B cell (primary cell): Measurements from ENCODE around the gene UHMK1. TPM values are rescaled to one million over a fixed set of nuclear protein-coding genes. Genes with fewer than 3 reads are reported as not detected.

Experiments used
- ATAC-seq: fragments of 200-7000 bp; cut with Tn5 transposase; one replicate; pipeline ENCODE4 v1.10.0; 2021; ENCODE audit warnings: low read depth, mild to moderate bottlenecking, moderate number of reproducible peaks, moderate library complexity
- CTCF ChIA-PET: fragments of 350-600 bp; sonication (Branson Sonifier 250); formaldehyde crosslinking; loops from one replicate; lab custom pipeline; 2021; ENCODE audit warnings: antibody characterized with exemption, inconsistent platforms; lab: Charles Lee
- POLR2A ChIA-PET: fragments of 350-600 bp; sonication (Branson Sonifier 250); formaldehyde crosslinking; loops from one replicate; lab custom pipeline; 2021; ENCODE audit warnings: antibody characterized with exemption; lab: Charles Lee
- DNase-seq: peaks from one replicate; pipeline ENCODE4 v3.0.0; 2013
- H2AFZ ChIP-seq: 2 replicates; pipeline ENCODE4 v1.6.1; 2012; ENCODE audit warnings: mild to moderate bottlenecking, low read depth, low read length; ENCODE audit not compliant: insufficient read depth, poor library complexity, severe bottlenecking
- H3K27ac ChIP-seq, 2 donors: 1 replicate in 1 of 2; 2 replicates in 1 of 2; pipeline ENCODE4 v1.5.1; 2012 to 2013; ENCODE audit warnings: low read length in 2 of 2, mild to moderate bottlenecking in 2 of 2, moderate library complexity in 1 of 2
- H3K27me3 ChIP-seq, 4 experiments: fragments of 200-600 bp in 1 of 4; sonication (generic) in 1 of 4; replicated peaks in 1 of 4; 1 replicate in 2 of 4; 2 replicates in 2 of 4; pipeline versions ENCODE4 v1.6.1 to v1.7.0; 2013 to 2016; ENCODE audit warnings: low read length in 3 of 4, mild to moderate bottlenecking in 2 of 4, mixed read lengths in 1 of 4, moderate library complexity in 1 of 4; ENCODE audit not compliant: insufficient read depth in 4 of 4, control insufficient read depth in 3 of 4; ENCODE audit errors: control extremely low read depth in 1 of 4
- H3K36me3 ChIP-seq, 2 experiments: replicated peaks in 1 of 2; 1 replicate in 1 of 2; 2 replicates in 1 of 2; pipeline versions ENCODE4 v1.6.1 to v1.7.1; 2013; ENCODE audit warnings: low read length in 1 of 2; ENCODE audit not compliant: insufficient read depth in 2 of 2, control insufficient read depth in 1 of 2; ENCODE audit errors: control extremely low read depth in 1 of 2, extremely low read depth in 1 of 2
- H3K4me1 ChIP-seq, 2 donors: fragments of 200-600 bp in 1 of 2; sonication (generic) in 1 of 2; 1 replicate in 1 of 2; 2 replicates in 1 of 2; pipeline versions ENCODE4 v1.5.1 to v1.6.1; 2013 to 2017; ENCODE audit warnings: low read length in 2 of 2; ENCODE audit not compliant: control insufficient read depth in 2 of 2, insufficient read depth in 2 of 2
- H3K4me2 ChIP-seq: replicated peaks from 2 replicates; pipeline ENCODE3; 2012; ENCODE audit warnings: mild to moderate bottlenecking, low read depth, low read length; ENCODE audit not compliant: poor library complexity, severe bottlenecking
- H3K4me3 ChIP-seq, 5 experiments: fragments of 200-600 bp in 1 of 5; sonication (generic) in 1 of 5; 1 replicate in 3 of 5; 2 replicates in 2 of 5; pipeline versions ENCODE4 v1.5.1 to v1.7.0; 2011 to 2016; ENCODE audit warnings: low read length in 4 of 5, mild to moderate bottlenecking in 4 of 5, low read depth in 2 of 5, control low read depth in 1 of 5, moderate library complexity in 1 of 5; ENCODE audit not compliant: insufficient read depth in 1 of 5; ENCODE audit errors: control extremely low read depth in 1 of 5, extremely low read depth in 1 of 5
- H3K79me2 ChIP-seq: fragments of 200-600 bp; sonication (generic); one replicate; pipeline ENCODE4 v1.6.0; 2016; ENCODE audit warnings: low read length; ENCODE audit not compliant: control insufficient read depth, insufficient read depth
- H3K9ac ChIP-seq: fragments of 200-600 bp; sonication (generic); 2 replicates; pipeline ENCODE4 v1.6.1; 2017; ENCODE audit warnings: mild to moderate bottlenecking, low read length, moderate library complexity
- H3K9me3 ChIP-seq, 3 donors: one replicate each; pipeline versions ENCODE4 v1.6.1 to v1.7.1; 2013; ENCODE audit warnings: low read length in 2 of 3; ENCODE audit not compliant: control insufficient read depth in 2 of 3, insufficient read depth in 1 of 3; ENCODE audit errors: control extremely low read depth in 1 of 3
- H4K20me1 ChIP-seq: 2 replicates; pipeline ENCODE4 v1.6.0; 2012; ENCODE audit warnings: mild to moderate bottlenecking, low read length; ENCODE audit not compliant: insufficient read depth, control insufficient read depth, poor library complexity, severe bottlenecking
- H3K27ac Mint-ChIP-seq: one replicate; pipeline ENCODE4 v1.8.0; 2021; ENCODE audit warnings: mixed read lengths
- H3K27me3 Mint-ChIP-seq: one replicate; pipeline ENCODE4 v1.8.0; 2021; ENCODE audit warnings: mixed read lengths
- H3K4me1 Mint-ChIP-seq: one replicate; pipeline ENCODE4 v1.8.0; 2021; ENCODE audit warnings: mixed read lengths
- H3K4me3 Mint-ChIP-seq: one replicate; pipeline ENCODE4 v1.8.0; 2021; ENCODE audit warnings: mixed read lengths
- H3K9me3 Mint-ChIP-seq: one replicate; pipeline ENCODE4 v1.8.0; 2022; ENCODE audit warnings: mixed read lengths; ENCODE audit not compliant: insufficient read depth
- EZH2 ChIP-seq: IDR thresholded peaks from 2 replicates; pipeline ENCODE4 v1.6.1; 2012; ENCODE audit warnings: borderline replicate concordance, low read depth, mild to moderate bottlenecking, moderate library complexity, low read length; ENCODE audit not compliant: insufficient read depth, poor library complexity, severe bottlenecking
- WGBS: methylation state at CpG from one replicate; pipeline ENCODE4 v1.1.5; 2013; ENCODE audit warnings: missing lambda C conversion rate; ENCODE audit not compliant: insufficient coverage; 5-methylcytosine and 5-hydroxymethylcytosine counted together
- intact Hi-C: fragments of 100-400 bp; cut with micrococcal nuclease; formaldehyde crosslinking; loops from one replicate; pipeline ENCODE4 v1.10.0; 2022
- polyA plus RNA-seq: library from polyadenylated mRNA; depleted of rRNA; stranded (reverse); fragments of >200 nt; gene quantifications from 2 replicates; pipeline ENCODE4 v1.2.3, GENCODE V29; 2012
- total RNA-seq, 2 donors: library from RNA; stranded (reverse); fragments of 120-200 nt in 1 of 2; gene quantifications; 1 replicate in 1 of 2; 2 replicates in 1 of 2; pipeline versions ENCODE4 v1.2.3 to v1.2.4, GENCODE V29; 2013 to 2022
- TF ChIP-seq, protein P1 (sequence below): fragments of 200-600 bp; IDR thresholded peaks from one replicate; pipeline ENCODE4 v1.8.0; 2022; ENCODE audit warnings: antibody characterized with exemption, mild to moderate bottlenecking

The UHMK1 gene
- total and polyA plus RNA-seq, 2 donors (not counting 1 experiment from before 2014, with no cell fraction given) = 8.4 to 69.2 TPM

DNA sequence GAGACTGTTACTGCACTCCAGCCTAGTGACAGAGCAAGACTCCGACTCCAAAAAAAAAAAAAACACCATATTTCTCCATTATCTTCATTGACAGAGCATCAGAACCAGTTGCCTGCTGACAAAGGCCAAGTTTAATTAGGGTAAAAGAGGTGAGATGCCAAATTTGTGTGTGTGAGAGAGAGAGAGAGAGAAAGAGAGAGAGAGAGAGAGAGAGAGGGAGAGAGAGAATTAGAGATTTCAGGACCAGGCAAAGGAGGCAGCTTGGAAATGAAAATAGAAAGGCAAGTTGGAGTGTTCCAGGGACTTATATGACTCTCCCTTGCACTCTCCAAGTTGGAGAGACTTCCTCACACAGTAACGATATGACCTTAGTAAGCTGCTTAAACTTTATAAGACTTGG lies 39.6 kb downstream of the UHMK1 start:
- no peaks in the 10 kb centered on the region for H3K4me1 Mint-ChIP-seq
- no peak overlapping the region for H3K9ac ChIP-seq
- H3K4me3 Mint-ChIP-seq = no peak overlapping the region
- H3K79me2 ChIP-seq = no peaks in the 10 kb centered on the region
- H3K4me2 ChIP-seq = no peak overlapping the region
- no peak overlapping the region for H3K4me3 ChIP-seq
- H3K27me3 Mint-ChIP-seq = no peaks in the 10 kb centered on the region
- no peaks in the 10 kb centered on the region for H3K9me3 Mint-ChIP-seq
- H3K27ac ChIP-seq = no peak overlapping the region
- H3K9me3 ChIP-seq = no peaks in the 10 kb centered on the region
- no peak for TF ChIP-seq EZH2
- TF ChIP-seq, protein P1, sequence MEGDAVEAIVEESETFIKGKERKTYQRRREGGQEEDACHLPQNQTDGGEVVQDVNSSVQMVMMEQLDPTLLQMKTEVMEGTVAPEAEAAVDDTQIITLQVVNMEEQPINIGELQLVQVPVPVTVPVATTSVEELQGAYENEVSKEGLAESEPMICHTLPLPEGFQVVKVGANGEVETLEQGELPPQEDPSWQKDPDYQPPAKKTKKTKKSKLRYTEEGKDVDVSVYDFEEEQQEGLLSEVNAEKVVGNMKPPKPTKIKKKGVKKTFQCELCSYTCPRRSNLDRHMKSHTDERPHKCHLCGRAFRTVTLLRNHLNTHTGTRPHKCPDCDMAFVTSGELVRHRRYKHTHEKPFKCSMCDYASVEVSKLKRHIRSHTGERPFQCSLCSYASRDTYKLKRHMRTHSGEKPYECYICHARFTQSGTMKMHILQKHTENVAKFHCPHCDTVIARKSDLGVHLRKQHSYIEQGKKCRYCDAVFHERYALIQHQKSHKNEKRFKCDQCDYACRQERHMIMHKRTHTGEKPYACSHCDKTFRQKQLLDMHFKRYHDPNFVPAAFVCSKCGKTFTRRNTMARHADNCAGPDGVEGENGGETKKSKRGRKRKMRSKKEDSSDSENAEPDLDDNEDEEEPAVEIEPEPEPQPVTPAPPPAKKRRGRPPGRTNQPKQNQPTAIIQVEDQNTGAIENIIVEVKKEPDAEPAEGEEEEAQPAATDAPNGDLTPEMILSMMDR = no peak
- WGBS = no CpG with 5 or more reads among the region's 2 CpGs
- no peaks in the 10 kb centered on the region for H3K27me3 ChIP-seq
- H4K20me1 ChIP-seq = no peaks in the 10 kb centered on the region
- CTCF ChIA-PET = no interaction called here
- ATAC-seq (no peak), DNase-seq (no peak)
- H3K4me1 ChIP-seq = no peaks in the 10 kb centered on the region
- H3K36me3 ChIP-seq = no peaks in the 10 kb centered on the region
- H2AFZ ChIP-seq = no peak overlapping the region
- POLR2A ChIA-PET = no interaction called here
- intact Hi-C loops = no loop called here
- H3K27ac Mint-ChIP-seq = no peak overlapping the region

DNA sequence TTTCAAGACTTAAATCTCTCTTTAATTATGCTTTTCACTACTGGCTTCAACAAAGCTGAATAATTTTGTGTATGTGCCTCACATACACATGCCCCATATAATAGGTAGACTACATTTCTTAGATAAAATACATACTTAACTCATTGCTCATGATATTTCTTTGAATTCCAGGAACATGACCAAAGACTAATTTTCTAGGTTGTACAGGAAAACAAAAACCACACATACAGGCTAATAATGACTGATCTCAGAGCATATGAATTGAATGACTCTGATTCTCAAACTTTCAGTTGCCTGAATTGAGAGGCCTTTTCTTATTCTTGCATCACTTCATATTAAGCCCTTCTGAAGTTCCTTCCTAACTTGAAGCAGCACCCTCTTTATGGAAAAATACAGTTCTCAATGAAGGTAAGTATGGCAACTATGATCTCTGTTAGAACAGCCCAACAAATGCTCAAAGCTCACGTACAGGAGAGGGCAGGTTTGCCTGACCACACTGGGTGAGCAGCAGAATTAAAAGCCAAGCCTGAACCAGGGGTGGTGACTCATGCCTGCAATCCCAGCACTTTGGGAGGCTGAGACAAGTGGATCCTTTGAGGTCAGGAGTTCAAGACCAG lies 41.3 kb downstream of the UHMK1 start:
- Histone ChIP-seq H3K79me2 (no peaks in the 10 kb centered on the region), H3K4me3 (no peak overlapping the region), H2AFZ (no peak overlapping the region), H3K4me2 (no peak overlapping the region), H3K27me3 (no peaks in the 10 kb centered on the region), H3K36me3 (no peaks in the 10 kb centered on the region), H3K4me1 (no peaks in the 10 kb centered on the region), H3K9ac (no peak overlapping the region), H3K9me3 (peaks cover 2 to 6% (median 5%) of the 10 kb centered on the region in 3 donors), H4K20me1 (no peaks in the 10 kb centered on the region), H3K27ac (no peak overlapping the region)
- WGBS = 100% methylated on average over 1 of the region's 1 CpG
- TF ChIP-seq, protein P1 = no peak
- no peak for TF ChIP-seq EZH2
- DNase-seq (no peak), ATAC-seq (no peak)
- Mint-ChIP-seq H3K4me3 (no peak overlapping the region), H3K27ac (no peak overlapping the region), H3K4me1 (no peaks in the 10 kb centered on the region), H3K27me3 (no peaks in the 10 kb centered on the region), H3K9me3 (no peaks in the 10 kb centered on the region)
- ChIA-PET POLR2A (no interaction called here), CTCF (no interaction called here)
- intact Hi-C loops = no loop called here
